ENCODE data around the gene PET117. TPM values are rescaled to one million over a fixed set of nuclear protein-coding genes. Genes with fewer than 3 reads are reported as not detected.
"Not testable (repeated sequence)": the region's sequence is repeated elsewhere in the genome, so short reads cannot be mapped to it uniquely, and the experiment has no call there.

PET117 gene
- total RNA-seq, 1 donor from 2014 or later, result 10.0 TPM

DNA sequence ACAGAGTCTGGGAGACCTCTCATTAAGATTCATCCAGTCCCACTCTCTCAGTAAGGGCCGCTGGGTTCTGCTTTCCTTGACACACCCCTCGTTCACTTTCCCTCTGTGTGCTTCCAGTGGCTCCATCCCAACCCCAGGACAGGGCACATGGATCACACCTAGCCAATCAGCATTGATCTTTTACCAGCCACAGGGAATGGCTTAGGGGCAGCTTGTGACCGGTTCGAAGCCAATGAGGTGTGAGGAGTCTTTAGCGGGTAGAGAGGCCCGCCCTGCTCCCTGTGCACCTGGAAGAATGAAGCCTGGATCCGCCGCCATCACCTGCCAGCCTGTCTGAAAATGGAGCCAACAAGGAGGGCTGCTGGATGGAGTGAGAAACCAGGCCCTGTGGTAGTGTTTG, 44.8 kb upstream of the PET117 start:
- H3K36me3 Mint-ChIP-seq (ENCODE audit: low read depth), result no peaks in the 10 kb centered on the region
- DNase-seq (ENCODE audit: low spot score), result no peak
- H3K27ac Mint-ChIP-seq (ENCODE audit: unreplicated experiment), result no peak overlapping the region
- no peak overlapping the region for H3K4me3 Mint-ChIP-seq (ENCODE audit: unreplicated experiment)
- H3K4me1 Mint-ChIP-seq (ENCODE audit: low read depth), result no peaks in the 10 kb centered on the region
- TF ChIP-seq, protein P1, sequence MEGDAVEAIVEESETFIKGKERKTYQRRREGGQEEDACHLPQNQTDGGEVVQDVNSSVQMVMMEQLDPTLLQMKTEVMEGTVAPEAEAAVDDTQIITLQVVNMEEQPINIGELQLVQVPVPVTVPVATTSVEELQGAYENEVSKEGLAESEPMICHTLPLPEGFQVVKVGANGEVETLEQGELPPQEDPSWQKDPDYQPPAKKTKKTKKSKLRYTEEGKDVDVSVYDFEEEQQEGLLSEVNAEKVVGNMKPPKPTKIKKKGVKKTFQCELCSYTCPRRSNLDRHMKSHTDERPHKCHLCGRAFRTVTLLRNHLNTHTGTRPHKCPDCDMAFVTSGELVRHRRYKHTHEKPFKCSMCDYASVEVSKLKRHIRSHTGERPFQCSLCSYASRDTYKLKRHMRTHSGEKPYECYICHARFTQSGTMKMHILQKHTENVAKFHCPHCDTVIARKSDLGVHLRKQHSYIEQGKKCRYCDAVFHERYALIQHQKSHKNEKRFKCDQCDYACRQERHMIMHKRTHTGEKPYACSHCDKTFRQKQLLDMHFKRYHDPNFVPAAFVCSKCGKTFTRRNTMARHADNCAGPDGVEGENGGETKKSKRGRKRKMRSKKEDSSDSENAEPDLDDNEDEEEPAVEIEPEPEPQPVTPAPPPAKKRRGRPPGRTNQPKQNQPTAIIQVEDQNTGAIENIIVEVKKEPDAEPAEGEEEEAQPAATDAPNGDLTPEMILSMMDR (IDR thresholded peaks at IDR 0.05), result no peak
- H3K27me3 Mint-ChIP-seq (ENCODE audit: low read depth), result peaks cover 29% of the 10 kb centered on the region
- H3K9me3 Mint-ChIP-seq (ENCODE audit: low read depth), result no peaks in the 10 kb centered on the region

DNA sequence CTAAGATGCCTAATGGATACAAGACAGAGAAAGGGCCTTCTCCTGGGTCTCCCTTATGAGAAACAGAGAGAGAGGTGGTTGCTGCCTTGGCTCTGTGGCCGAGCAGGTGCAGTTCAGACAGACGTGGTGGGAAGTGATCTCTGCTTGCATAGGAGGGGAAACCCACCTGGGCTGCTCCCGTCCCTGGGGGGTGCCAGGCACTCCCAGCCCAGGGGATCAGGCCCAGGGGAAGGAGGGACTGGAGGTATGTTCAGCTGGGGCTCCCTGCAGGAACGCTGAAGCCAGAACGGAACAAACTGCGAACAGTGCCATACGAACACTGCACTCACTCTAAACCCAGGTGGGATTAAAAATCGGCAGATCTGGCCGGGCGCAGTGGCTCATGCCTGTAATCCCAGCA, 44.3 kb upstream of the PET117 start:
- TF ChIP-seq, protein P1 (IDR thresholded peaks at IDR 0.05), result no peak
- Mint-ChIP-seq H3K4me3 (ENCODE audit: unreplicated experiment) (no peak overlapping the region), H3K36me3 (ENCODE audit: low read depth) (no peaks in the 10 kb centered on the region), H3K9me3 (ENCODE audit: low read depth) (no peaks in the 10 kb centered on the region), H3K27me3 (ENCODE audit: low read depth) (peaks cover 31% of the 10 kb centered on the region), H3K27ac (ENCODE audit: unreplicated experiment) (no peak overlapping the region), H3K4me1 (ENCODE audit: low read depth) (no peaks in the 10 kb centered on the region)
- DNase-seq (ENCODE audit: low spot score), result no peak

- Mint-ChIP-seq H3K9me3 (ENCODE audit: low read depth) (no peaks in the 10 kb centered on the region), H3K4me3 (ENCODE audit: unreplicated experiment) (no peak overlapping the region), H3K36me3 (ENCODE audit: low read depth) (no peaks in the 10 kb centered on the region), H3K27me3 (ENCODE audit: low read depth) (peaks cover 31% of the 10 kb centered on the region), H3K4me1 (ENCODE audit: low read depth) (no peaks in the 10 kb centered on the region), H3K27ac (ENCODE audit: unreplicated experiment) (no peak overlapping the region)
- TF ChIP-seq, protein P1 (IDR thresholded peaks at IDR 0.05), result no peak
- no peak for DNase-seq (ENCODE audit: low spot score)
Measured at GRCh38 chr20:18094191-18094590, 43.5 kb upstream of the PET117 start.

DNA sequence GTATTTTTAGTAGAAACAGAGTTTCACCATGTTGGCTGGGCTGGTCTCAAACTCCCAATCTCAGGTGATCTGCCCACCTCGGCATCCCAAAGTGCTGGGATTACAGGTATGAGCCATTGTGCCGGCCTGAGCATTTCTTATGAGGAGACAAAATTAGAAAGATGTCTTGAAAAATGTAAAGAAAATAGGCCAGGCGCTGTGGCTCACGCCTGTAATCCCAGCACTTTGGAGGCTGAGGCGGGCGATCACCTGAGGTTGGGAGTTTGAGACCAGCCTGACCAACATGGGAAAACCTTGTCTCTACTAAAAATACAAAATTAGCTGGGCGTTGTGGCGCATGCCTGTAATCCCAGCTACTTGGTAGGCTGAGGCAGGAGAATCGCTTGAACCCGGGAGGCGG, 37.1 kb upstream of the PET117 start:
- DNase-seq (ENCODE audit: low spot score); H3K36me3 Mint-ChIP-seq (ENCODE audit: low read depth); H3K9me3 Mint-ChIP-seq (ENCODE audit: low read depth); H3K4me1 Mint-ChIP-seq (ENCODE audit: low read depth); H3K4me3 Mint-ChIP-seq (ENCODE audit: unreplicated experiment); H3K27ac Mint-ChIP-seq (ENCODE audit: unreplicated experiment): not testable (repeated sequence)
- peaks cover 33% of the 10 kb centered on the region for H3K27me3 Mint-ChIP-seq (ENCODE audit: low read depth)

DNA sequence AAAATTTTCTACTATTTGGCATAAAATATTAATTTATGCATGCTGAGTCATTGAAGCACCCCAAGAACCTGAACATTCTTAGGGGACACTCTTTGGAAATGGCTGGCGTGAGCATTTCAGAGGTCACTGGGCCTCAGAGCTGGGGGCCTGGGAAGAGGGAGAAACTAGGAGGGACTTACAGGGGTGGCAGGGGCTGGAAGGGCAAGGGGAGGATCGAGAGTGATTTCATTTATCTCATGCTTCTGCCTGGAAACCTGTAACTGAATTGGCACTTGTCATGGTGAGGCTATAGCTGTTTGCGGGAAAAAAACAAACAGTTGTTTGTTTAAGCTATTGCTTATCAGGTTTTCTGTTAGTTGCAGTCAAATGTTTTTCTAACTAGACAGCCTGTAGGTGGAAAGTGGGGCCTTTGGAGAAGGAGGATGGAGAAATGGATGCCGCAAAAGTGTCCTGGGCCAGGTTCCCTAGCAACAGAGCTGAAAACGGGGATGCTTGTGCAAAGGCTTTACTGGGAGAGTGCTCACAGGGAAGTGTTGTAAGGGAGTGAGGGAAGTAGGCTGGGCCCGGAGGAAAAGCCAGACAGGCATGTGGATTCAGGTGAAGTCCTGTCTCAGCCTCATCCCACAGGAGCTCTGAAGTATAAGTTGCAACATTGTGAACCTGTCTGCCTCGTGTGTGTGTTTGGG, 36.4 kb upstream of the PET117 start:
- H3K36me3 Mint-ChIP-seq (ENCODE audit: low read depth), result no peaks in the 10 kb centered on the region
- H3K4me1 Mint-ChIP-seq (ENCODE audit: low read depth), result no peaks in the 10 kb centered on the region
- no peaks in the 10 kb centered on the region for H3K9me3 Mint-ChIP-seq (ENCODE audit: low read depth)
- no peak overlapping the region for H3K27ac Mint-ChIP-seq (ENCODE audit: unreplicated experiment)
- TF ChIP-seq, protein P1 (IDR thresholded peaks at IDR 0.05), result no peak
- DNase-seq (ENCODE audit: low spot score), result no peak
- peaks cover 34% of the 10 kb centered on the region for H3K27me3 Mint-ChIP-seq (ENCODE audit: low read depth)
- no peak overlapping the region for H3K4me3 Mint-ChIP-seq (ENCODE audit: unreplicated experiment)

DNA sequence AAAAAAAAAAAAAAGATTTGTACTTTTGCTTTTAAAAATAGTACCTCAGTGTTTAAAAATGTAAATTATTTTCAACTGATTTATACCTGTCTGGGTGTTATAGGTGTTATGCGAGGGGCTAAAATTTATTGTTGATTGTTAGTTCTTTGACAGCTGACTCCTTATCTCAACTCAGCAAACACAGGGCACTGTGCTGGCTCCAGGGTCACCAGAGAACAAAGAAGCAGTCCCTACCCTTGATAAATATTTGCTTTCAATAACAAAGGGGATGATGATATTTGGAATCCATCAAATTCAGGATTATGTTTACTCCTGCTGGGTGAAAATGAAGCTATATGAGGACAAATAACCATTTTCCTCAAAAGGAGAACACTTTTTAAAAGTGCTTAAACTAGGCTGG, 34.2 kb upstream of the PET117 start:
- Mint-ChIP-seq H3K36me3 (ENCODE audit: low read depth) (no peaks in the 10 kb centered on the region), H3K4me1 (ENCODE audit: low read depth) (no peaks in the 10 kb centered on the region), H3K4me3 (ENCODE audit: unreplicated experiment) (no peak overlapping the region), H3K27me3 (ENCODE audit: low read depth) (peaks cover 25% of the 10 kb centered on the region), H3K9me3 (ENCODE audit: low read depth) (peaks cover 2% of the 10 kb centered on the region), H3K27ac (ENCODE audit: unreplicated experiment) (no peak overlapping the region)
- TF ChIP-seq, protein P1 (IDR thresholded peaks at IDR 0.05), result no peak
- DNase-seq (ENCODE audit: low spot score), result no peak

Data from chondrocyte (in vitro differentiated cells).